ENCODE measurements around the gene VILL. TPM values are rescaled to one million over a fixed set of nuclear protein-coding genes. Genes with fewer than 3 reads are reported as not detected.

The VILL gene
- polyA plus RNA-seq, 1 experiment = 8.8 TPM

- ChIA-PET POLR2A (no interaction called here), CTCF (no interaction called here)
- Histone ChIP-seq H3K4me3 (ENCODE audit: low read depth, low read length) (no peak overlapping the region), H3K36me3 (ENCODE audit: control insufficient read depth, insufficient read depth, low read length) (no peaks in the 10 kb centered on the region), H3K27me3 (ENCODE audit: control insufficient read depth, insufficient read depth, low read length) (0 out of 2 replicates have a peak, but pooled peaks cover 4% of the 10 kb centered on the region)
- TF ChIP-seq, protein P1, sequence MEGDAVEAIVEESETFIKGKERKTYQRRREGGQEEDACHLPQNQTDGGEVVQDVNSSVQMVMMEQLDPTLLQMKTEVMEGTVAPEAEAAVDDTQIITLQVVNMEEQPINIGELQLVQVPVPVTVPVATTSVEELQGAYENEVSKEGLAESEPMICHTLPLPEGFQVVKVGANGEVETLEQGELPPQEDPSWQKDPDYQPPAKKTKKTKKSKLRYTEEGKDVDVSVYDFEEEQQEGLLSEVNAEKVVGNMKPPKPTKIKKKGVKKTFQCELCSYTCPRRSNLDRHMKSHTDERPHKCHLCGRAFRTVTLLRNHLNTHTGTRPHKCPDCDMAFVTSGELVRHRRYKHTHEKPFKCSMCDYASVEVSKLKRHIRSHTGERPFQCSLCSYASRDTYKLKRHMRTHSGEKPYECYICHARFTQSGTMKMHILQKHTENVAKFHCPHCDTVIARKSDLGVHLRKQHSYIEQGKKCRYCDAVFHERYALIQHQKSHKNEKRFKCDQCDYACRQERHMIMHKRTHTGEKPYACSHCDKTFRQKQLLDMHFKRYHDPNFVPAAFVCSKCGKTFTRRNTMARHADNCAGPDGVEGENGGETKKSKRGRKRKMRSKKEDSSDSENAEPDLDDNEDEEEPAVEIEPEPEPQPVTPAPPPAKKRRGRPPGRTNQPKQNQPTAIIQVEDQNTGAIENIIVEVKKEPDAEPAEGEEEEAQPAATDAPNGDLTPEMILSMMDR (IDR thresholded peaks at IDR 0.05; ENCODE audit: insufficient read depth, low read depth, low read length) = no peak
- no peak for DNase-seq (ENCODE audit: low read depth)
These were observed 49.8 kb downstream of the VILL start for GRCh38 chr3:38040401-38040800.

DNA sequence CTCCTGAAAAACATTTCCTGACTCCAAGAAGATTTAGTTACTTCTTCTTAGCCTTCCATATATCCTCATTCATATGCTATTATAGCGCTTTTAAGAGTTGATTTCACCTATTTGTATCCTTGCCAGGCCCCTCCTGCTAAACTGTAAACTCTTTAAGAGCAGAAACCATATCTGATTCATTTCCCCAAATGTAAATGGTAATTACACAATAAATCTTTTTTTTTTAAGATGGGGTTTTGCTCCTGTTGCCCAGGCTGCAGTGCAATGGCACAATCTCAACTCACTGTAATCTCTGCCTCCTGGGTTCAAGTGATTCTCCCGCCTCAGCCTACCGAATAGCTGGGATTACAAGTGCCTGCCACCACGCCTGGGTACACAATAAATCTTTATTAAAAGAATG lies 52.9 kb downstream of the VILL start:
- DNase-seq (ENCODE audit: low read depth) = no peak
- H3K27me3 ChIP-seq (ENCODE audit: control insufficient read depth, insufficient read depth, low read length) = peaks cover 4% of the 10 kb centered on the region; the same call in 1 of the 2 replicates
- H3K36me3 ChIP-seq (ENCODE audit: control insufficient read depth, insufficient read depth, low read length) = no peaks in the 10 kb centered on the region
- no peak overlapping the region for H3K4me3 ChIP-seq (ENCODE audit: low read depth, low read length)
- ChIA-PET CTCF (no interaction called here), POLR2A (no interaction called here)
- TF ChIP-seq, protein P1 (IDR thresholded peaks at IDR 0.05; ENCODE audit: insufficient read depth, low read depth, low read length) = no peak

DNA sequence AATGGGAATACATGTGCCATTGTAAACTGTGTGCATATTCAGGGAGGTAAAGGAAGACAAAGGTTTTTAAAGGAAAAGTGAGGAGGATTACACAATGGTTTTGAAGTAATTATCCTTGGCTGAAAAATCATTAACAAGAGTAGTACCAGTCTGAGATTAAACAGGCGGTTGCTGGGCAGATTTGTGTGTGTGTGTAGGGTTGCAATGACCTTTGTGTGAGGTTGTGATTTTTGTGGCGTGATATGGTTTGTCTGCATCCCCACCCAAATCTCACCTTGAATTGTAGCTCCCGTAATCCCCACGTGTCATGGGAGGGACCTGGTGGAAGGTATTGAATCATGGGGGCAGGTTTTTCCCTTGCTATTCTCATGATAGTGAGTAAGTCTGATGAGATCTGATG lies 55.4 kb downstream of the VILL start:
- peaks cover 3% of the 10 kb centered on the region; the same call in 1 of the 2 replicates for H3K27me3 ChIP-seq (ENCODE audit: control insufficient read depth, insufficient read depth, low read length)
- H3K36me3 ChIP-seq (ENCODE audit: control insufficient read depth, insufficient read depth, low read length) = no peaks in the 10 kb centered on the region
- TF ChIP-seq, protein P1 (IDR thresholded peaks at IDR 0.05; ENCODE audit: insufficient read depth, low read depth, low read length) = no peak
- CTCF ChIA-PET = no interaction called here
- POLR2A ChIA-PET = no interaction called here
- H3K4me3 ChIP-seq (ENCODE audit: low read depth, low read length) = no peak overlapping the region
- no peak for DNase-seq (ENCODE audit: low read depth)

DNA sequence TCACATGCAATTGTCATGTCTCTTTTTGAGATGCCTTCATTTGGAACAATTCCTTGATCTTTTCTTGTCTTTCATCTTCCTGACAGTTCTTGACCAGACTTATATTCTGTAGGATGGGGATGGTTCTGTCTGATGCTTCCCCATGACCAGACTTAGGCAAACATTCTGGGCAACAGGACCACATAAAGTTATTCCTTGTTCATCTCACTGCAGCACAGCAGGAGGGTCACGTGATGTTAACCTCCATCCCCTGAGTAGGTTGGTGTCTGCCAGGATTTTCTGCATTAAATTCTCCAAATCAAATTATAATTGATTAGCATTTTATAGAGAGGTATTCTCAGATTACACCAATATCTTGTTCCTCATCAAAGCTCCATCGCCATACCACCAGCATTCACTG lies 56.2 kb downstream of the VILL start:
- Histone ChIP-seq H3K36me3 (ENCODE audit: control insufficient read depth, insufficient read depth, low read length) (no peaks in the 10 kb centered on the region), H3K4me3 (ENCODE audit: low read depth, low read length) (no peak overlapping the region), H3K27me3 (ENCODE audit: control insufficient read depth, insufficient read depth, low read length) (peaks cover 3% of the 10 kb centered on the region; the same call in 1 of the 2 replicates)
- DNase-seq (ENCODE audit: low read depth) = no peak
- TF ChIP-seq, protein P1 (IDR thresholded peaks at IDR 0.05; ENCODE audit: insufficient read depth, low read depth, low read length) = no peak
- ChIA-PET CTCF (no interaction called here), POLR2A (no interaction called here)

DNA sequence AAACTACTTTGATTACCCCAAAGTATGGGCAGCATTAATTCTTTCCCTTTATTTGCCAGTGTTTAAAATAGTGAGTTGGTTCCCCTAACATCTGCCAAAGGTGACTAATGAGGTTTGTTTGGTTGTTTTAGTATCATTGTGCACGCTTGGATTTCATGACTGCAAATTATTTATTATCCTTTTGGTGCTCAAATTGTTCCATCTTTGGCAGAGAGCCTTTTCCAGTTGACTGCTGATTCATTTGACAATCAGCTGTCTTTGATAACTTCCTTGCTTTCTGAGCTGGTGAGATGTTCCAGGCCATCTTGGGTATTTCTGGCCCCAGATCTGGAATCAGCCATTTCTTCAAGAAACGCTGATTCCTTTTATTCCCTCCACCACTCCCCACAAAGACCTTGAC lies 57.3 kb downstream of the VILL start:
- peaks cover 6% of the 10 kb centered on the region; the same call in 1 of the 2 replicates for H3K27me3 ChIP-seq (ENCODE audit: control insufficient read depth, insufficient read depth, low read length)
- H3K36me3 ChIP-seq (ENCODE audit: control insufficient read depth, insufficient read depth, low read length) = no peaks in the 10 kb centered on the region
- TF ChIP-seq, protein P1 (IDR thresholded peaks at IDR 0.05; ENCODE audit: insufficient read depth, low read depth, low read length) = no peak
- H3K4me3 ChIP-seq (ENCODE audit: low read depth, low read length) = no peak overlapping the region
- DNase-seq (ENCODE audit: low read depth) = no peak
- CTCF ChIA-PET = no interaction called here
- POLR2A ChIA-PET = no interaction called here

Measured in BJ (cell line).